Measurements from ENCODE around the gene AHCYL2. TPM values are rescaled to one million over a fixed set of nuclear protein-coding genes. Genes with fewer than 3 reads are reported as not detected.

The AHCYL2 gene
- polyA plus RNA-seq, 1 donor from 2014 or later: 39.9 TPM

- no peaks in the 10 kb centered on the region for H3K27me3 ChIP-seq (ENCODE audit: insufficient read depth, low read depth, low read length)
- no peak overlapping the region for H2AFZ ChIP-seq (ENCODE audit: low read depth, low read length)
- no peak overlapping the region for H3K27ac ChIP-seq (ENCODE audit: low read length)
- H3K36me3 ChIP-seq (ENCODE audit: insufficient read depth, low read length): no peaks in the 10 kb centered on the region
- no peaks in the 10 kb centered on the region for H3F3A ChIP-seq (ENCODE audit: insufficient read depth, low read length, poor library complexity, severe bottlenecking)
- no peaks in the 10 kb centered on the region for H3K9me2 ChIP-seq (ENCODE audit: insufficient read depth, low read length)
- no peak overlapping the region for H3K4me2 ChIP-seq (ENCODE audit: low read length)
- H3K9ac ChIP-seq (ENCODE audit: low read length): no peak overlapping the region
- no peak for TF ChIP-seq EZH2 (IDR thresholded peaks at IDR 0.05; ENCODE audit: borderline replicate concordance, insufficient read depth, low read length, poor library complexity, severe bottlenecking)
- no peak for TF ChIP-seq RAD21 (conservative IDR thresholded peaks at IDR 0.05)
- TF ChIP-seq SMC3 (conservative IDR thresholded peaks at IDR 0.05; ENCODE audit: poor library complexity): no peak
- TF ChIP-seq CTCF (IDR thresholded peaks at IDR 0.05; ENCODE audit: poor library complexity, severe bottlenecking): no peak
- TF ChIP-seq MXI1 (conservative IDR thresholded peaks at IDR 0.05; ENCODE audit: poor library complexity, severe bottlenecking): no peak
- no peak for TF ChIP-seq REST (IDR thresholded peaks at IDR 0.05; ENCODE audit: borderline replicate concordance)
- no peak for TF ChIP-seq EP300 (conservative IDR thresholded peaks at IDR 0.05; ENCODE audit: poor library complexity, severe bottlenecking)
- TF ChIP-seq TAF1 (IDR thresholded peaks at IDR 0.05; ENCODE audit: low read depth): no peak
- TF ChIP-seq POLR2AphosphoS5 (IDR thresholded peaks at IDR 0.05): no peak
- no peaks in the 10 kb centered on the region for H3K9me3 ChIP-seq (ENCODE audit: low read length)
- no peaks in the 10 kb centered on the region for H3K79me2 ChIP-seq (replicated peaks; ENCODE audit: insufficient read depth, low read length)
- H3K4me3 ChIP-seq (ENCODE audit: low read length): no peak overlapping the region
- no peaks in the 10 kb centered on the region for H4K20me1 ChIP-seq (ENCODE audit: insufficient read depth)
These were observed 15.5 kb upstream of the AHCYL2 start for GRCh38 chr7:129209067-129209926.

- H3K4me2 ChIP-seq (ENCODE audit: low read length): no peak overlapping the region
- H3K9ac ChIP-seq (ENCODE audit: low read length): no peak overlapping the region
- no peaks in the 10 kb centered on the region for H3K79me2 ChIP-seq (replicated peaks; ENCODE audit: insufficient read depth, low read length)
- H3K27ac ChIP-seq (ENCODE audit: low read length): no peak overlapping the region
- H3K9me2 ChIP-seq (ENCODE audit: insufficient read depth, low read length): no peaks in the 10 kb centered on the region
- no peaks in the 10 kb centered on the region for H3K36me3 ChIP-seq (ENCODE audit: insufficient read depth, low read length)
- H3K4me3 ChIP-seq (ENCODE audit: low read length): no peak overlapping the region
- no peak overlapping the region for H2AFZ ChIP-seq (ENCODE audit: low read depth, low read length)
- H4K20me1 ChIP-seq (ENCODE audit: insufficient read depth): no peaks in the 10 kb centered on the region
- H3K9me3 ChIP-seq (ENCODE audit: low read length): no peaks in the 10 kb centered on the region
- TF ChIP-seq EZH2 (IDR thresholded peaks at IDR 0.05; ENCODE audit: borderline replicate concordance, insufficient read depth, low read length, poor library complexity, severe bottlenecking): no peak
- peak; percentile 68 for TF ChIP-seq SMC3 (conservative IDR thresholded peaks at IDR 0.05; ENCODE audit: poor library complexity)
- peak; percentile 61 for TF ChIP-seq RAD21 (conservative IDR thresholded peaks at IDR 0.05)
- TF ChIP-seq CTCF (IDR thresholded peaks at IDR 0.05; ENCODE audit: poor library complexity, severe bottlenecking): peak; percentile 66
- no peaks in the 10 kb centered on the region for H3F3A ChIP-seq (ENCODE audit: insufficient read depth, low read length, poor library complexity, severe bottlenecking)
- no peaks in the 10 kb centered on the region for H3K27me3 ChIP-seq (ENCODE audit: insufficient read depth, low read depth, low read length)
These were observed 14.4 kb upstream of the AHCYL2 start for GRCh38 chr7:129210256-129210988.

All from neural cell (in vitro differentiated cells).